HG02885 (cell line): ENCODE results near the gene EFNB3.

Experiments used
- ATAC-seq: cut with Tn5 transposase; IDR thresholded peaks from one replicate; pipeline ENCODE4 v1.9.1; 2021; ENCODE audit warnings: mild to moderate bottlenecking; ENCODE audit not compliant: unreplicated experiment, poor library complexity

Gene EFNB3, protein sequence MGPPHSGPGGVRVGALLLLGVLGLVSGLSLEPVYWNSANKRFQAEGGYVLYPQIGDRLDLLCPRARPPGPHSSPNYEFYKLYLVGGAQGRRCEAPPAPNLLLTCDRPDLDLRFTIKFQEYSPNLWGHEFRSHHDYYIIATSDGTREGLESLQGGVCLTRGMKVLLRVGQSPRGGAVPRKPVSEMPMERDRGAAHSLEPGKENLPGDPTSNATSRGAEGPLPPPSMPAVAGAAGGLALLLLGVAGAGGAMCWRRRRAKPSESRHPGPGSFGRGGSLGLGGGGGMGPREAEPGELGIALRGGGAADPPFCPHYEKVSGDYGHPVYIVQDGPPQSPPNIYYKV

DNA sequence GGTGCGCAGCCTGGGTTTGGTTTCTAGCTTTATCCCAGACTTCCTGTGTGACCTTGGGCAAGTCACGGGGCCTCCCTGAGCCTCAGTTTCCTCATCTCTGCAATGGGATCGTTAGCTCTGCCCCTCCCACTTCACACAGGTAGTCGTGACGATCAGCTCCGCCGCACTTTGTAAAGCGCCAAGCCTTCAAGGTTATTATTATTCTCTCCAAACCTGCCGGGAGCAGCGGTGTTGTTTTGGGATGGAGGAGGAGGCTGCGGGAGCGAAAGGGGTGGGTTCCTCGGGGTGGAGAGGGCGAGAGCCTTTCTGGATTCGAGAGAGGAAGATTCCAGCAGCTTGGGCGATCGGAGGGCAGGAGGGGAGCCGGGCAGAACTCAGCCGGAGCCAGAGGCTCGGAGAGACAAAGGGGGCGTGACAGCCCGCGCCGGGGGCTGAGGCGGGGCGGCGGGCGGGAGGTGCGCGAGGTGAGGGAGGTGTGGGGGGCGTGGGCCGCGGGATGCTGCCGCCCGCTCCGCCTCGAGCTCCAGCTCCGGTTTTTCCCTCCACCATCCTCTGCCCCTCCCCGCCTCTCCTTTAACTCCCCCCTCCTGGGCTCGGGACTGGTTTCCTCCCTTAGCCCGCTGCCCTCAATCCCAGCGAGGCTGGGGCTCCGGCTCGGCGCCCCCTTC is at the start of gene EFNB3:
Gene EFNB3, plus strand, starts transcription at position 602 of the 668 bp plus-strand sequence. CDS start 397 bp downstream, outside the sequence.
- no peak for ATAC-seq

DNA sequence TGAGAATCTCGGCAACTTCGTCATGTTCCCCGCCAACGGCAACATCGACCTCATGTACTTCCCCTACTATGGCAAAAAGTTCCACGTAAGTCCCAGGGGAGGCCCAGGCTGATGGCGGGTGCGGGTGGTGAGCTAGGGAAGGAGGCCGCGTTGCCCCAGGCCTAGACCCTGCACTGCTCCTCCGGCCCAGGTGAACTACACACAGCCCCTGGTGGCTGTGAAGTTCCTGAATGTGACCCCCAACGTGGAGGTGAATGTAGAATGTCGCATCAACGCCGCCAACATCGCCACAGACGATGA is 49.5 kb upstream of the EFNB3 start:
- no peak for ATAC-seq

DNA sequence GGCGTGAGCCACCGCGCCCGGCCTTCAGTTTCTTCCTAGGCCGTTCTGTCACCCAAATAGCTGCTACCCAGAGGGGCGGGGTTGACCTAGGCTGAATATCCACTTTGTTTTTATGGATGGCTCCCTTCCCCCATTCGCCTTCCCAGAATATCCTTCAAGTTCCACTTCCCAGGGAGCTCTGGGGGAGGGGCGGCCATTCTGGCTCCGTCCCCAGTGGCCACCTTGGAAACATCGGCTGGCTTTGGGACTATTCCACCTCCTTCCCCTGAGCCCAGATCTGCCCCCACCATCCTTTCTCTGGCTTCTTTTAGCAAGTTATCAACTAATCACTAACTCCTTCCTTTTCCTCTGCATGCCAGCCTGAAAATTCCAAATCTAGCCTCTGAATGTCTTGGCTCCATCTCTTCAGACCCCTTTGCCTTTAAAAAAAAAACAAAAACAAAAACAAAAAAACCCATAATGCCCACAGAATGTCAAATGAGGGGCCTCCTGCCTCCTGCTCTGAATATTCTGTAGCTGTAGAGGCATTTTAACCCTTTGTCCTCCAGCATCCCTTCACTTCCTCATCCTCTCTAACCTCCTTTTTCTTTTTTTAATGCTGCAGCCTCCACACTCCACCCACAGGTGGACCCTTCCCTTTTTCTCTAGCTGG is 47.9 kb upstream of the EFNB3 start:
- ATAC-seq, result no peak

DNA sequence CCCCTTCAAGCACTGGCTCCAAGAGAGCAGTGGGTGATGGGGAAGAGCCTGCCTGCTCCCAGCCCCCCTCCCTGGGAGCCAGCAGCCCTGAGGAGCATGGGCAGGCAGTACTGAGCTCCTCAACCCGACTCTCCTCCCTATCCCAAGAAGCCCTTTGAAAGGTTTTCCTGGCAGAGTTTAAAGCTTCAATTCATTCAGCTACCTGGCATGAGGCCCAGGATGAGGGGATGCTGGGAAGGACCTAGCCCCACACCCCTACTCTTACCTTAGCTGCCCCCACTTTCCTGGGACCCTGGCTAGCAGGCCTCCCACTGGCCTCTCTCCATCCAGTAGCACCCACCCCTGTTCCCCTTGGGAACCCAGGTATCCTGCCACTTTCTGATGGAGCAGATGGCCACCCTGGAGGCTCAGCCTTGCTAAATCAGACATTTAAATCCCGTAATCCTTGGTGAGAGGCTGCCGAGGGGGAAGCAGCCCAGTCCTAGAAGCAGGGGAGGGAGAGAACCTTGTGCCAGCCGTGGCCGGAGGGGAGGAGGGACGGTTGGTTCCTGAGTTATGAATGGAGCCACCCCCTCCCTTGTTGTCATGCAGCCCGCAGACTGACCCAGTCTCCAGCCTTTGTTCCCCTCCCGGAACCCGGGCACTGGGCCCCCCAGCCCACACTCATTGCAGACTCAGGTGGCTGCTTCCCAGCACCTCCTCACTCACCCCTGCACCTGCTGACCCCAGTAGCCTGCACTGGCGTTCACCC is 37.2 kb upstream of the EFNB3 start:
- no peak for ATAC-seq

DNA sequence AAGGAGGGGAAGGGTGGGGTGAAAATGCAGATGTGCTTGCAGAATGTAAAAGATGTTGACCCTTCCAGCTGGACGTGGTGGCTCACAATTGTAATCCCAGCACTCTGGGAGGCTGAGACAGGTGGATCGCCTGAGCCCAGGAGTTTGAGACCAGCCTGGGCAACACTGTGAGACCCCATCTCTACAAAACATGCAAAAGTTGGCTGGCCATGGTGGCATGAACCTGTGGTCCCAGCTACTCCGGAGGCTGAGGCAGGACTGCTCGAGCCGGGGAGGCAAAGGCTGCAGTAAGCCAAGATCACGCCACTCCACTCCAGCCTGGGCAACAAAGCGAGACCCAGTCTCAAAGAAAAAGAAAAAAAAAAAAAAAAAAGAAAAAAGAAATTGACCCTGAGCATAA is 36.5 kb upstream of the EFNB3 start:
- ATAC-seq, result no peak

DNA sequence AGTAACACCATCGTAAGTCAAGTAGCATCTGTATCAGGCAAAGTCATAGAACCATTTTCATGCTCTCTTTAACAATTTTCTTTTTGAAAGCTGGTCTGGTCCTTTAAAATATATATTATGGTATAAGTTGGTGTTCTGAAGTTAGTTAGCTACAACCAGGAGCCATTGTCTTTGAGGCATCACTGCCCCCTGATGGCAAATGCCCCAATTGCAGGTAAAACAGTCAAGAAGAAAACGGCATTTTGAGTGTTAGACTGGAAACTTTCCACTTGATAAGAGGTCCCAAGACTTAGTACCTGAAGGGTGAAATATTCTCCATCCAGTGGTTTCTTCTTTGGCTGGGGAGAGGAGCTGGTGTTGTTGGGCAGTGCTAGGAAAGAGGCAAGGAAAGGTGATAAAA is 31.8 kb upstream of the EFNB3 start:
- ATAC-seq, result no peak

DNA sequence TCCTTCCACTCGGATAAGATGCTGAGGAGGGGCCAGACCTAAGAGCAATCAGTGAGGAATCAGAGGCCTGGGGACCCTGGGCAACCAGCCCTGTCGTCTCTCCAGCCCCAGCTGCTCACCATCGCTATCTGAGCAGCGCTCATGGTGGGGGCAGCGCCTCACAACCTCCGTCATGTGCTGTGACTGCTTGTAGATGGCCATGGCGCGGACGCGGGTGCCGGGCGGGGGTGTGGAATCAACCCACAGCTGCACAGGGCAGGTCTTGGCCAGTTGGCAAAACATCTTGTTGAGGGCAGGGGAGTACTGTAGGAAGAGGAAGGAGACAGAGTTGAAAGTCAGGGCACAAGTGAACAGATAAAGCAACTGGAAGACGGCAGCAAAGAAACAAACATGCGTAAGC is 30.1 kb upstream of the EFNB3 start:
- no peak for ATAC-seq

DNA sequence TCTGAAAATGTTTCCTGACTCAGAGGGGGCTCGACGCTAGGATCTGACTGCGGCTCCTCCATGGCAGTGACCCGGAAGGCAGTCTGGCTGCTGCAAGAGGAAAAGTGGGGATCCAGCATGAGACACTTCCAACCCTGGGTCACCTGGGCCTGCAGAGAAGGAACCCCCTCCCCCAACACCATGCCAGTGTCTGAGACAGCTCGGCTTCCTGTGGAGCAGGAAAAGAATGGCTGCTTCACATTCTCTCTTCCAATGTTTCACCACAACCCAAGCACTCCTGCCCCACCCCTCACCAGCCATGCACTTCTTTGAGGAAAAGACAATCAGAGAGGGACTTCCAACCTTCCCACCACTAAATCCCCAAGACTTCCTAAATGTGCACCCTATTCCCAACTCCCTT is 28.5 kb upstream of the EFNB3 start:
- no peak for ATAC-seq

DNA sequence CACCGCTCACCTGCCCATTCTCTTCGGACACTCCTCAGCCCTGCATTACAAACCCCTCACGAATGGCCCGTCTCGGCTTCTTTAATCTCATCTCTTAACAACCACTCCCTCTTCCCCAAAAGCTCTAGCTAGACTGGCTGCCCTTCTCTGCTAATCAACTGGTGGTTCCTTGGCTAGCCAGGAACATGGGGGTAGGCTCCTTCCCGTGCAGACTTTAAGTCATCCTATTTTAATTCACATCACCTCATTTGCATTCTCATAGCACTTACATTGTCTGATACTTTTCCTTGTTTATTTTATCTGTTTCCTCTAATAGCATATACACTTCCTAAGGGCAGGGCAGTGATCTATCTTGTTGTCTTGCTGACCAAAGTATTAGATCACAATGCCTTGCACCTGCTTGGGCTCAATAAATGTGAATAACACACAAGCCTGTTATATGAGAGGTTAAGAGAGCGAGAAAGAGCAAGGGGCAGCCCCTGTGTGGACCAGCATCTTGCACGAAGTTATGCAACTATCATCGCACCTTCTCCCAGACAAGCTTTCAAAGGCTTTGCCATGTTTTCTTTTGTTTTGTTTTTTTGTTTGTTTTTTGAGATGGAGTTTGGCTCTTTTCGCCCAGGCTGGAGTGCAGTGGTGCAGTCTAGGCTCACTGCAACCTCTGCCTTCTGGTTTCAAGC is 27.5 kb upstream of the EFNB3 start:
- no peak for ATAC-seq

DNA sequence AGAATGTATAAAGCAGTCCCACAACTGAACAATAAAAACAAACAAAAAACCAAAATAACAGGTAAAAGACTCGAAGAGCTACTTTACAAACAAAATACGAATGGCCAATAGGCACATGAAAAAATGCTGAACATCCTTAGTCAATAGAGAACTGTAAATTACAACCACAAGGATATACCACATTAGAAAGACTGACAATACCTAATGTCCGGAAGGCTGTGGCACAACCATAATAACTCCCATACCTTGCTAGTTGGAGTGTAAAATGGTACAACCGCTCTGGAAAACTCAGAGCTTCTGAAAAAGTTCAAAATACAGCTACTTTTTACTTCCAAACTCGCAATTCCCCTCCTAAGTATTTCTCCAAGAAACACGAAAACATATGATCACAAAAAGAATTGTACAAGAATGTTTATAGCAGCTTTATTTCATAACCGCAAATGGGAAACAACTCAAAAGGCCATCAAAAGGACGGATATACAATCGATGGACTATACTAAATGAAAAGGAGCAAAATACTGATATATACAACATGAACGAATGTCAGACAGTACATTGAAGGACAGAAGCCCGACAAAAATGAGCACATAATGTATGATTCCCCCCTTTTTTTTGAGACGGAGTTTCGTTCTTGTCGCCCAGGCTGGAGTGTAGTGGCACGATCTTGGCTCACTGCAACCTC is 20.0 kb upstream of the EFNB3 start:
- no peak for ATAC-seq

DNA sequence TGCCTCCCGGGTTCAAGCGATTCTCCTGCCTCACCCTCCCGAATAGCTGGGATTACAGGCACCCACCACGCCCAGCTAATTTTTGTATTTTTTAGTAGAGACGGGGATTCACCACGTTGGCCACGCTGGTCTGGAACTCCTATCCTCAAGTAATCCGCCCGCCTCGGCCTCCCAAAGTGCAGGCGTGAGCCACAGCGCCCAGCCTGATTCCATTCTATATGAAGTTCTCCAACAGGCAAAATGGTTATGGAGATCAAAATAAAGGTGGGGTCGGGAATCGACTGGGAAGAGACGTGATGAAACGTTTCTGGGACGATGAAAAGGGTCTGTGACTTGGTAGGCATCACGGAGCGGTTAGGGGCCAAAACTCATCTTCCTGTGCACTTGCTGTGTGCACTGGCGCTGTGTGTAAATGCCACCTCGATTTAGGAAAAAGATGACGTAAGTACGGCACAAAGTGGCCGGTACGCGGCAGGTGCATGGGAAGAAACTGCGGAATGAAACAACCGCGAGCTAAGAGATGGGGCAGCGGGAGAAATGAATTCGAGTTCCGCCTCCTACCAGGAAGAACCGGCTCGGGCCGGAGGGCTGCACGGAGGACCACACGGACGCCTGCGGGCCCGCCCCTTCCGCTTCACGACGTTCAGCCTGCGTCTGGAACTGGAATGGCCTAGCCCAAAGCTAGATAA is 19.3 kb upstream of the EFNB3 start:
- ATAC-seq, result peak; percentile 58

DNA sequence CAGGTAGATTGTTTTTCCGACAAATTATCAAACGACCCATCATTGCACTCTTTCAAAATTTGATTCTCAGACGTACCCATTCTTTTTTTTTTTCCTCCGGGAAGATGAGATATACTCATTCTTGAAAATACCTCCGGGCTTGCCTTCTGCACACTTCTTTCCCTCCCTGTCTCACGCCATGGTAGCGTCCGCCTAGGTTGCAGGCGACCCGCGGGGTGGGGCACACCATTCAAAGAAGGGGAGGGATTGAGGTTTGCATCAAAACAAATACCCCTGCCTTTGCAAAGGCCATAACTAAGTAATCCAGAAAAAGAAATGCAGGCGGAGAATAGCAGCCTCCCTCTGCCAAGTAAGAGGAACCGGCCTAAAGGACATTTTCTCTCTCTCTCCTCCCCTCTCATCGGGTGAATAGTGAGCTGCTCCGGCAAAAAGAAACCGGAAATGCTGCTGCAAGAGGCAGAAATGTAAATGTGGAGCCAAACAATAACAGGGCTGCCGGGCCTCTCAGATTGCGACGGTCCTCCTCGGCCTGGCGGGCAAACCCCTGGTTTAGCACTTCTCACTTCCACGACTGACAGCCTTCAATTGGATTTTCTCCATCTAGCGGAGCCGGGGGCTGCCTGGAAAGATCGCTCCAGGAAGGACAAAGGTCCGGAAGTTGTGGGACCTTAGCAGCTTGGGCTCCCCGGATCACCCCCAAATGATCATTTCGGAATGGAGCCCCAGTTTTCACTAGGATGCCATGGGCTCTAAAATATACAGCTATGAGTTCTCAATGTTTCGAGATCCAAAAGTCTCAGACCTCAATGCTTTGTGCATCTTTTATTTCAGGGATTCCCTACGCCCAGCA is 18.6 kb upstream of the EFNB3 start:
- peak; percentile 51 for ATAC-seq

DNA sequence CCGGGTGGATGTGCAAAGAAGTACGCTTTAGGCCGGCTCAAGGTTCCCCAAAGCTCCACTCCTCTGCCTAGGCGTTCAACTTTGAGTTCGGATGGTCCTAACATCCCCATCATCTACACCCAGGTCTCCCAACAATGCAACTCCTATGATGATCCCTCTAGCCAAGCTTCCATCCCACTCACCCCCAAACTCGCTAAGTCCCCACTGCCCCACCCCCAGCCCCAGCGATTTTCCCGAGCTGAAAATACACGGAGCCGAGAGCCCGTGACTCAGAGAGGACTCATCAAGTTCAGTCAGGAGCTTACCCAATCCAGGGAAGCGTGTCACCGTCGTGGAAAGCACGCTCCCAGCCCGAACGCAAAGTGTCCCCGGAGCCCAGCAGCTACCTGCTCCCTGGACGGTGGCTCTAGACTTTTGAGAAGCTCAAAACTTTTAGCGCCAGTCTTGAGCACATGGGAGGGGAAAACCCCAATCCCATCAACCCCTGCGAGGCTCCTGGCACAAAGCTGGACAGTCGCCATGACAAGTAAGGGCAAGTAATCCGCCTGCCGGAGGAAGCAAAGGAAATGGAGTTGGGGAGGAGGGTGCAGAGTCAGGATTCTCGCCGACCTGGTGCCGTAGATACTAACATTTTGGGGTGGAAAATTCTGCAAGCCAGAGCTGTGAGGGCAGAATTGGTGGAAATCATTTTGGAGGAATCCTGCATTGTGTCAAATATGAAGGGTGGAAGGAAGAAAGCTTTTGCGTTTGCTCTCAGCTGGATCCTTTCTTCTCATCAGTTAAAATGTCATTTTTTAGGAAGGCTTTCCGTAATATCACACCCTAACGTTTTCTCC is 17.7 kb upstream of the EFNB3 start, which contains the start of gene TP53:
Gene TP53, minus strand, starts transcription at position 419 of the 836 bp plus-strand sequence. CDS start 10,896 bp downstream, outside the sequence.
- peak; percentile 37 for ATAC-seq

DNA sequence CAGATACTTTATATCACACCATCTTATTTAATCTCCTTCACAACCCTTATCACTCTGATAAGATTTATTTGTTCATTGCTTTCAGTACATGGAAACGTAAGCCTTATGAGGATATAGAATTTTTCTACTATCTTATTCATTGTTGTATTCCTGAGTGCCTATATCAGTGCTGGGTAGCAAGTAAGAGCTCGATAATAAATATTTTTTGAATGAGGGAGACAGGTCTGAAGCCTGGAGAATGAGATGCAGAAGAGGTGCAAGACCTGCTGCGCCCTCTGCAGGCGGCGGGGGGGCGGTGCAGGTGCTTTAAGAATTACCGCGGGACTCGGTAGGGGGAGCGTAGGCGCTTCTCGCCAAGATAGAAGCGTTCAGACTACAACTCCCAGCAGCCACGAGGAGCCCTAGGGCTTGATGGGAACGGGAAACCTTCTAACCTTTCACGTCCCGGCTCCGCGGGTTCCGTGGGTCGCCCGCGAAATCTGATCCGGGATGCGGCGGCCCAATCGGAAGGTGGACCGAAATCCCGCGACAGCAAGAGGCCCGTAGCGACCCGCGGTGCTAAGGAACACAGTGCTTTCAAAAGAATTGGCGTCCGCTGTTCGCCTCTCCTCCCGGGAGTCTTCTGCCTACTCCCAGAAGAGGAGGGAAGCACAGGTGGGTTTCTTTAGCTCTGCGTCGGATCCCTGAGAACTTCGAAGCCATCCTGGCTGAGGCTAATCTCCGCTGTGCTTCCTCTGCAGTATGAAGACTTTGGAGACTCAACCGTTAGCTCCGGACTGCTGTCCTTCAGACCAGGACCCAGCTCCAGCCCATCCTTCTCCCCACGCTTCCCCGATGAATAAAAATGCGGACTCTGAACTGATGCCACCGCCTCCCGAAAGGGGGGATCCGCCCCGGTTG is 16.8 kb upstream of the EFNB3 start, which contains the start of gene WRAP53:
Gene WRAP53, plus strand, starts transcription at position 570 of the 900 bp plus-strand sequence. Its CDS starts 172 bp downstream, at position 742.
- peak; percentile 78 for ATAC-seq

DNA sequence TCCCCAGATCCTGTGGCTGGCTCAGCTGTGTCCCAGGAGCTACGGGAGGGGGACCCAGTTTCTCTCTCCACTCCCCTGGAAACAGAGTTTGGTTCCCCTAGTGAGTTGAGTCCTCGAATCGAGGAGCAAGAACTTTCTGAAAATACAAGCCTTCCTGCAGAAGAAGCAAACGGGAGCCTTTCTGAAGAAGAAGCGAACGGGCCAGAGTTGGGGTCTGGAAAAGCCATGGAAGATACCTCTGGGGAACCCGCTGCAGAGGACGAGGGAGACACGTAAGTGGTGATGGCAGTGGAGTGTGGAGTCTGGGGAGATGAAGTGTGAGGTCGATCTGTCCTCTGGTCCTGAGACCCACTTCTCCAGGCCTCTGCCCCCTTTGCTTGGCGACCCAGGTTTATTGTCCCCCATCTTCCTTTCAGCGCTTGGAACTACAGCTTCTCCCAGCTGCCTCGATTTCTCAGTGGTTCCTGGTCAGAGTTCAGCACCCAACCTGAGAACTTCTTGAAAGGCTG is 16.1 kb upstream of the EFNB3 start:
- no peak for ATAC-seq

DNA sequence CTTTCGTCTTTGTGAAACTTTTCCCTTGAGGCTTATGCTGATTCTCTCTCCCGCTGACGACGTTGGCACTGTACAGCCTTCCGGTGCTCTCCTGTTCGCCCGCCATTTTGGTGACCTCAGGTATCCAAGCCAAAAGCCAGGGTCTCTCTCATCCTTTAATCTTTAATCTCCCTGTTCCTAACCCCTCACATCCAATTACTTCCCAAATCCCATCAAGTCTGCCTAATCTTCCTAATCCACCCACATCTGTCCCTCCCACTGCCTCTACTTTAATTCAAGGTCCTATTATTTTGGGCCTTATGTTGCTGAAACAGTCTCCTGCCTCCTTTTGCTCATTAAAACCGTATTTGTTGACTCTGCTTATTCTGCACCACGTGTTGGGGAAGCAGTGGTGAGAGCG is 9.4 kb upstream of the EFNB3 start:
- no peak for ATAC-seq
